NCI-H146 treated with DMSO at 0.1 percent for 48 hours (cell line): ENCODE data around the gene KCNK2.

Experiments
- DNase-seq: peaks from one replicate; lab custom pipeline; 2025; ENCODE audit not compliant: unreplicated experiment; lab: John Stamatoyannopoulos, UW

The KCNK2 gene

DNA sequence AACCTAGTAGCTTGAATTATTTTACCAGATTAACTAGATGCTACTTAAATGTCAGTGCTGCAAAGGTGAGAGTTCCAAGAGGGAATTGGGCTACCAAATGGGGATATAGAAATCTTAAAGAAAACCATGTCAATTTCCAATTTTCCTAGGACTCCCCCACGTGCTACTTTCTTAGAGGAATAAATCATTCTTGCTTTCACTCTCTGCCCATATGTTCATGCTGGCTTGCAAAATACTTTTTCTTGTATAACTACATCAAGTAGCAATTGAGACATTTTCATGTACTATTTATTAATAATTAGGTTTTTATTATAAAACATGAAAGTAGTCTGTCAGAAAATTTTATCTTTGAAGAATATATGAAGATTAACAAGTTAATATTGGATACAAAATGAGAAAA, 11.8 kb downstream of the KCNK2 start:
- DNase-seq, result no peak

DNA sequence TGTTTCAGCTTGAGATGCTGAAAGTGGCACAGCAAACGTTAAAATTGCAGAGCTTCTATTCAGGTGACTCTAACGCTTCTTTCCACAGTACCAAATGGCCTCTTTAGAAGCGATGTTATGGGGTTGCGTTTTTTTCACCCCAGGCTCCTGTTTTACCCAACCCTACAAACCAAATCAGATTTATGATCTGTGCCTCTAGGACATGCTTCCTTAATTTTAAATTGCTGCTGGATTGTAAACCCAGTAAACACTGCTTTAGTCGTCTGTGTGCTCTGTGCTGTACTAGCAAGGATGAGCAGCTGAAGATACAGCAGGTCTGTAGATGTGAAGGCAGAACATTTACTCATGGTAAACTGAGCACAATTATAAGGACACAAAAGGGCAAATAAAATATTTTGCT, 13.0 kb downstream of the KCNK2 start:
- no peak for DNase-seq

DNA sequence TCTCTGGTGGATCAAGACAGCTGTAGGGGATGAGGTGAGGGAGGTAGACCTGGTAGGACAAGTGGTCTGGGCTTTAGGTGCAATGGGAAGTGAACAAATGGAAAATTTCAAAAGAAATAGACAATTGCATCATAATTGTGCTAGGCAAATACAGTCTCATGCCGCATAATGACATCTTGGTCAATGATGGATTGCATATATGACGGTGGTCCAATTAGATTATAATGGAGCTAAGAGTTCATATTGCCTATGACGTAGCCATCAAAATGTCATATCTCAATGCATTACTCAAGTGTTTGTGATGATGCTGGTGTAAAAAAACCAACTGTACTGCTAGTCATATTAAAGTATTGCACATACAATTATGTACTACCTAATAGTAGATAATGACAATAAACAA, 19.0 kb downstream of the KCNK2 start:
- DNase-seq, result no peak

DNA sequence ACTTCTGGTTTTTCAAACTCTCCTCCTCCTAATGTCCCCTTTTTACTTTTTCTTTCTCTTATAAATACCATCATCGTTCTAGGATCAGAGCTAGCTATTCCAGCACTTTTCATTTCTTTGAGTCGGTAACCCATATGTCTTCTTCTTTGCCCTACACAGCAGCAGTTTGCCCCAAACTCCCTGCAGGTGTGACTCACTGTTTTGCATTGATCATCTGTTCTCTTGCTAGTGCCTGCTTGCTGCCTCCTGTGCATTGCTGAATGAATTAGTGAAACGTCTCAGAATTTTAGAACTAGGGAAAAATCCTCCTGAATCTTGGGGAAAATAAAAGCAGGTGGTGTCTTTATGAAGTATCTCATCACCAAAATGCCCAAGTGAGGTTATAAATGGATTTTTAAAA, 21.7 kb downstream of the KCNK2 start:
- peak; percentile 1 for DNase-seq

DNA sequence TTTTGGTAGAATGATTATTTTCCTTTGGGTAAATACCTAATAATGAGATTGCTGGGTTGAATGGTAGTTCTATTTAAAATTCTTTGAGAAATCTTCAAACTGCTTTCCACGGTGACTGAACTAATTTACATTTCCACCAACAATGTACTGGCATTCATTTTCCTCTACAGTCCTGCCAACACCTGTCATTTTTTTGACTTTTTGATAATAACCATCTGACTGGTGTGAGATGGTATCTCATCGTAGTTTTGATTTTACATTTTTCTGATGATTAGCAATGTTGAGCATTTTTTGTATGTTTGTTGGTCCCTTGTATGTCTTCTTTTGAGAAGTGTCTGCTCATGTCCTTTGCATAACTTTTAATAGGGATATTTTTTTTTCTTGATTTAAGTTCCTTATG, 23.5 kb downstream of the KCNK2 start:
- DNase-seq, result no peak

DNA sequence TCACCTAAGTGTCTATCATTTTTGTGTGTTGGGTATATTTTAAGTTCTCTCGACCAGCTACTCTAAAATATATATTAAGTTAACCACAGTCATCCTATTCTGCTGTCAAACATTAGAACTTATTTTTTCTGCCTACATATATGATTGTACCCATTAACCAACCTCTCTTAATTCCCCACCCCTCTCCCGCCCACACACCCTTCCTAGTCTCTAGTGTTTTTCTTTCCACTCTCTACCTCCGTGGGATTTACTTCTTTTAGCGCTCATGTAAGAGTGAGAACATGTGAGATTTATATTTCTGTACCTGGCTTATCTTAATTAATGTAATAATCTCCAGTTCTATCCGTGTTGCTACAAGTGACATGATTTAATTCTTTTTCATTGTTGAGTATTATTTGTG, 26.6 kb downstream of the KCNK2 start:
- no peak for DNase-seq

DNA sequence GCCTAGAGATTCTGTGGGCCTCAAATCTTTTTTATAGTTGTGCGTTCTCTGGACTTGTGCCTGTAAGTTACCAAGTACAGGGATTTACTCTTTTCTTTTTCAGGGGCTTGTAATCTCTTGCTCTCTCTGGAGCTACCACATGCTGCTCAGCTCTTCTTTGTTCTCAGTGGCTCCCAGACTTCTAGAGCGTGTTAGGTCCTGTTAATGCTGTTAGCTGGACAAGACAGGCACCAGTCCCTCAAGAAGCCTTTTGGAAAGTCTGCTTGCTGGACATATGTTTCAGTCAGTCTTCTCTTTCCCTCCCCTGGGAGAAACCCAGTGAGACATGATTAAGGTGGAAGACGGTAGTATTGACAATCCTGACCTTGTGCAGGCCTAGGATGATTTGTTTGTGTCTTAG, 29.4 kb downstream of the KCNK2 start:
- DNase-seq, result no peak

DNA sequence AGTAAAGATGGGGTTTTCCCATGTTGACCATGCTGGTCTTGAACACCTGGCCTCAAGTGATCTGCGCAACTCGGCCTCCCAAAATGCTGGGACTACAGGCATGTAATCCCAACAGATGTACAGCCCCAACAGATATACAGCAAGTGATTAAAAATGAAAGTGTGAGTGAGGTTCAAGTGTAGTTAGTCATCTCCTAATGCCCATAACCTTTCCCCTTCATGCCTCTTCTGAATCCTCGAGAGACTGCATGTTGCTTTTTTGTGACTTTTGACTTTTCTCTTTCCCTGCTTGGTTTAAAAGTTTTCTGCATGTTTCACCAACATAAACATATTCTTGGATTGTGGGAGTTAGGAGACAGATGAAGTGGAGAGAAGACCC, 31.2 kb downstream of the KCNK2 start:
- DNase-seq, result no peak

DNA sequence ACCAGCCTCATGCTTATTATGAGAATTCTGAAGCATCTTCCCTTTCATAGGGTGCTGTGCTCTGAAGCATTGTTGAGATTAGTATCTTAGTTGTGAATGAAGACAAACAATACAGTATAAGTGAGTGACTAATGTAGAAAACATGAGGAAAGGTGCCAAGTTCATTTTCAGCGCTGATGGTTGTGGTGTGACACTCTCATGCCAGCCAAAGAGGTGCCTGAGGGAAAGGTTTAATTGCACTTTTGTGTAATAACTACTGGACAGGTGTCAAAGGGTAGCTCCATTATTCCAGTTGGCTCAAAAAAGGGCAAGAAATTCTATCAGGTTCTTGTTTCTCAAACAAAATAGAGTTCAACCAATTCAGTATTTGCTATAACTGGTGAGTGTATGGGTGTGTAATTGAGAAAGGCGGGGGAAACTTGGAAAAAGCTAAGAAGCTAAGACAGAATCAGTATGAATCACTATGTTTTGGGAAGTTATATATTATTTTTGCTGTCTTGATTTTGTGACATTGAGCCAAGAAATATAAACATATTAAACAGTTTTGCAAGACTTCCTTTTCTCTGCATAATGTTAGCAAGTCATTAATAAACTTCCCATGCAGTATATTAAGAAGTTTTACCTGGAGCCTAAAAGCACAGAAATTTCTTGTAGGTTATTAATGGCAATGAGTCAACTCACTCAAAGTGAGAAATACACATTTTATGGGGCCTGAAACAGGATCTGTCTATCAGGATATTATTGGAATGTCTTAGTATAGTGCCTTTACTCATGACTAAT, 31.8 kb downstream of the KCNK2 start:
- peak; percentile 32 for DNase-seq

DNA sequence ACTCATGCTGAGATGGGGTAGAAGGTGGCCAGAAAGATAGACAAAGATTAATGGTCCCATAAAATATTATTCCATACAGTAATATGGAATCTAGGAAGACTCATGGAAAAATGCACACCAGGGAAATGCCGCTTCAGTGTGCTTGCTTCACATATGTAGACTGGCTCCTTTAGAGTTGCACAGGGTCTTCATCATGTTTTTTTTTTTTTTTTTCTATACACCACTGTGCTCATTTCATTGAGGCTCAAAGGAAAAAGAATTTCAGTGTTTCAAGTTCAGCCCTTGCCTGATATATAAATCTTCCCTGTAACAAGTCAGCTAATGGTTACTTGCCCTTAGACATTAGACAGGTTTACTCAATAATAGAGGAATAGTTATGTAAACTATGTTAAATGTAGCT, 33.2 kb downstream of the KCNK2 start:
- no peak for DNase-seq

DNA sequence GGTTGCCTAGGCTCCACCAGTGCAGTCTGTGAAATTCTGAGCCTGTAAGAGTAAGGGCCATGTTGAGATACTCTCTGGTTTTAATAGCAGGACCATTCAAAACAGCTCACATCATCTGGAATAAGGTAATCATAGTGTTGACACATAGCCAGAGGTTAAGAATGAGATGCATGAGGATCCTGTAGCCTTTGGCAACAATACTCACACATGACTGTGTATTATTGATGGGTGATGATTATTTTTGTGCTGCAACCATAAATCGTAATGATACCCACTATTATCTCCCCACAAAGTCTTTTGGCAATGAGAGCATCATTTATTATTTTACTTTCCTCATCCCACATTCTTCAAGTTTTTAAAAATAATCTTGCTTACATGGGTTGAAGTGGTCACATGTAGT, 35.5 kb downstream of the KCNK2 start:
- DNase-seq, result no peak

DNA sequence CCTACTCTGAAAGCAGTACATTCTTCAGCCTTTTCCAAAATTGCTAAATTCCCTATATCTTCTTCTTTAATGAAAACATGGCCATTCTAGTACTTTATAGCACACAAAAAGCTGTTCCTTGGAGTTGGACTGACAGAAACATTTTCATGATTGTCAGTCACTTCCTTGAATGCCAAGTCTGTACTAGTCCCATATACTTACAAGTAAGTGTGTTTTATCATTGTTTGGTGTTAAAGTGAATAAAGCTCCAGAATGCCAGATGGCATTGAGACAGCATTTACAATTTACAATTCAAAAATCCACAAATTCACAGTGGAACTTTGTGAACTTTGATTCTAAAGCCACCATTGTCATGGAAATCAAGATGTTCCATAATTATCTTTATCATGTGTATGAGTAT, 36.5 kb downstream of the KCNK2 start:
- DNase-seq, result no peak

DNA sequence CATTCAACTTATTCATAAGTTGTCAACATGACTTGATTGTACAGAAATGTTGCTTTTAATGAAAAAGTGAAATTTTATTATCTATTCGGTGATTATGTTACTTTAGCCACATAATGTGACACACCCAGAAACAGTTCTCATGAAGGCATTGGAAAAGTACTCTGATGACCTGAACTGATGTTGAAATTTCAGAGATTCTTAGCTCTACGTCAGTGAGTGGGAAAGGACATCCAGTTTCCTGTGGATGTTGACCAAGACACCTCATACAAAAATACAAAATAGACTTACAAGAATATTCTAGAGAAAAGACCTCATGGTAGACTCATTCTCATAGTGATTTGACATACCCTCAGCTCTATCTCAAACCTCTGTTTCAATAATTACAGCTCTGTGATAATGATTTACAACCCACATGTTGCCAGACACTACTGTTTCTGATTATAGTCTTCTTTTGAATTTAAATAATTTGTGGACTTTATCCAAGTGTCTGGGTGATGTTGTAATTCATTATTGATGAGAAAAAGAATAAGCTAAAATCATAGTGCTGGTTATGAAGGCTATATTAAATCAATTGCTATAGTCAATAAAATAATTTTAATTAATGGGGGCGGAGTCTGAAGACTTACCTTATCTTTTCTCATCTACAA, 37.3 kb downstream of the KCNK2 start:
- no peak for DNase-seq

DNA sequence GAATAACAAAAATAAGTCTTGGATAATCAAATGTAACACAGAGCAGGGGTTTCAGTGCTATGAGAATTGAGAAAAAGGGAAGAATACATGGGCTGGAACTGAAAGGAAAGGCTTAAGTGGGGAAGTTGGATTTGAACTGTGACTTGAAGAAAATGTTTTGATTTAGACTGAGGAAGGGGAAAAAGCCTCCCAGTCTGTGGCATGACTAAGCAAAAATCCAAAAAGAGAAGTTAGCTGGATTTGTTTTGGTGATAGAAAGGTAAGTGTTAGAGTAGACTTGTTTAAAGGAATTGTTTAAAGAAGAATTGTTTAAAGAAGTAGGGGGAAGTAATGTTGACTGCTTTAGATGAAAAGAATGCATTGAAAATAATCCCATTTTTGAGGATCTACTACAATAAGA, 46.0 kb downstream of the KCNK2 start:
- no peak for DNase-seq

DNA sequence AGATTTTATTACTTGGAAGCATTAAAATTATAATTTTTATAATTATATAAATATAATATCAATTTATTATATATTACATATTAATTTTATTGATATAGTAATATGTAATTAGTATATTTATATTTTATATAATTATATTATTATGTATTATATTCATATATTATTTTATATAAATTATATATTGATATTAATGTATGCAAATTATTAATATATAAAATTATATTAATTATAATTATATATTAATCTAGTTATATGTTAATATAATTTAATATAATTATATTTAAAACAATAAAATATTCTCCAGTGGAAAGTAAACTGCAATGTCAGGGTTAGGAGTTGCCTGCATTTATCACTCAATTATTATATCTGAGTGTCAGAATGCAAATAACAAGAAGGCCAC, 48.8 kb downstream of the KCNK2 start:
- DNase-seq, result no peak

DNA sequence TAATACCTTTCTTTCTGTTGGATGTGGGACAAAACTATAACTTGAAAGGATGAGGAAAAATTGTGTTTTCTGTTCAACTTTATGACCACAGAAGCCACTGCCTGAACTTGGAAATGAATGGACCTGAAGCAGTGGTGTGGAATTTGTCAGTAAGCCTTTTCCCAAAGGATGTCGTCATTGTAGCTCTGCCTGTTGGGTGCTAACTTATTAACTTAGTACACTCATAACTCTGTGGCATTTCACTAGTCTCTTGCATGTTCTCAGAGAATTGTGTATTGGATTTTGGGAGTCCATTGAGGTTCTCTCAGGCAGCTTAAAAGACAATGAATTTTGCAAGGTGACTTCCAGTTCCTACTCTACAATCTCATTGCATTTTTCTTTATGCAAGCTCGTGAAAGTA, 49.6 kb downstream of the KCNK2 start:
- DNase-seq, result no peak

DNA sequence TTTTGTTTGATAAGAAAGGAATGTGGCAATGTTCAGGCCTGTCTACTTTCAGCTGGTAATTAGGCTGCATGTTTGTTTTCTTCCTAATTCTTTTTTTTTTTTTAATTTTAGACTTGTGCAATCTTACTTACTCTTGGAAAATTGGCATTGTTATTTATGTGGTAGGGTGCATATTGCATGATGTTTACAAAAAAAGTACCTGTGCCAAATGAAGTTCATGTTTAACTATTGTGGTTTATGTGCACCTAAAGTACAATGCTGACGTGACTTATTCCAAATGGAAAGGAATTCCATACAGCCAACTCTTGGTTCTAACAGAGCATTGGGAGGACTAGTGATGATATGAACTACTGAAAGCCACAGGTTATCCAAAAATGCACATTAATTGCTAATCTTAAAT, 51.0 kb downstream of the KCNK2 start:
- no peak for DNase-seq

DNA sequence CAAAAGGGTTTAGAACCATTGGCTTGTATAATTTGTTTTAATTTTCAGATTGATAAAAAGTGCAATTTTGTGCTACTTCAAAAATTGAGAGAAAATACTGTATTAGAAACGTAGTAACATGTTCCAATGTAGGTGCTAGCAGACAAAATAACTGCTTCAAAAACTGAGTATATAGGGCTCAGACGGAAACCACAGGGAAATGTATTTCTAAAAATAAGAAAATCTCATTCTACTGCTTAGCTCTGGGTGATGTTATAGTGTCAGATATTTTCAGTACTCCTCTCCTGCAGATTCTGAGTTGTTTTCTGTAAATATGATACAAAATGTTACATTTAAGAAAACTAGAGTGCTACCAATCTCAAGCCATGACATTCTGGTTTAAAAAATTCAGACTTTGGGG, 55.4 kb downstream of the KCNK2 start:
- no peak for DNase-seq

DNA sequence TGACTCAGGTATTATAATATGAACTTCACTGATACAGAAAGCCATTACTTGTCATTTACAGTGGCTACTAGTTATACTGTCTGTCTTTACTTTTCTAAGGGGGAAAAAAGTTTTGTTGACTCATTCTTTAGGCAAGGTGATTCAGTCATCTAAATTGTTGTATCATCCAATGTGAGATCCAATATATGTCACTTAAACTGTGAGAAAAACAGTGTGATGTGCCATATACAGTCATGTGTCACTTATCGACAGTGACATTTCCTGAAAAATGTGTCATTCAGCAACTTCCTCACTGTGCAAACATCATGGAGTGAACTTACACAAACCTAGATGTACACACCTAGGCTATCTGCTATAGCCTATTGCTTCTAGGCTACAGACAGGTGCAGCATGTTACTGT, 57.6 kb downstream of the KCNK2 start:
- DNase-seq, result no peak

DNA sequence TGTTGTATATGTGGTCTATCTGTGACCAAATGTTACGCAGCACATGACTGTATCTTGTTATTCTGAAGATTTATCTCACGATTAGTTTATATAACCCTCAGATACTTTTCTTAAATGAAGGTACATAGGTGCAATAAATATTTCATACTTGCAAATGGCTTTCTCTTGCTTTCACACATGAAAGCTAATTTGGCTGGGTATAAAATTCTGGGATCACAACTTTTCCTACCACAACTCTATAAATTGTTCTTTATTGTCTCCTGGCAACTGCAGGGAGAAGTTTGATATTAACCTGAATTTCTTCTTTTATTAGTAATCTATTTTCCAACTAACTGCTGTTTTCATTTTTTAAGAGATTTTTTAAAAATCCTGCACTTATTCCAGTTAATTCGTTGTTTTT, 58.9 kb downstream of the KCNK2 start:
- DNase-seq, result no peak

DNA sequence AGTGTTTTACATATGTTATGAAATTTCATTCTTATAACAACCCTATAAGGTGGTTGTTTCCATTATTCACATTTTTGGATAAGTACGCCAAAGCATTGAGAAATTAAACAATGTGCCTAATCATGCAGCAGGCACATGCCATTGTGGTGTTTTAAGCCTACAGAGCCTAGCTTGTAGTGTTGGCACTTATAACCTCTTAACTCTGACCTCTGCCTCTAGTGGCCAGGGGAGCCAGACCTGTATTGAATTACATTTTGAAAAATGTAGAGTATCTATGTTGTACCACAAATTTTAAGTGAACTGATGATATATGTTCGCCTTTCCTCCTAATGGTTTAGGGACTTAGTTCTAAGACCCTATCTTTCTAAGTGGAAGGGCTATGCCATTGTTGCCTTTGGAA, 61.0 kb downstream of the KCNK2 start:
- DNase-seq, result no peak

DNA sequence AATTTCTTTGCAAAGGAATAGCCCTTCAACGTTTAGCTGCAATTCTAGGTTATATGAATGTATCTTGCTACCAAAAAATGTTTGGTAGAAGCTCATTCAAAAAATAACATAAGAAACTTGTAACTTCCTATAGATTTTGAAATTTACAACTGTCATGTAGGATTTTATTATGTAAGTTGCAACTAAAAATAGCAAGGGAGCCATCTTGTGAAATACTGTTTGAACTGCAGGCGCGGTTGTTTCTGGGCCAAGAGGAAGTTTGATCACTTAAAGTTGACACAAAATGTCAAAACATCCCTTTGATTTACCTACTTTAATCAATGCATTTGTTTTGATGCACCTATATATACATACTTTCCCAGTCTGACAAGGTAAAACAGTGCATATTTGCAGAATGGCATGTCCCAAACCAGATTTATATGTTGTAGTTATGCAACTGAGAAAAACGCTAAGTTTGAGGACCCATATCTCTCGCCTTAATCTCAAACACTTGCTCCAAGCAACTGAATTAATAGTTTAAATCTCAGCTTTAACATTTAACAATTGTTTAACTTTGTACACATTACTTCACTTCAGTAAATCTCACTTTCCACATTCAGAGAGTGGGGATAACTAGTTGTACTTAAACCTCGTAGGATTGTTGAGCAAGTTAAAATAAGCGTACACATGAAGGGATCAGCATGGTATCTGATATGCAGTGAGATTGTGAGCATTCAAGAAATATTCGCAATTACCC, 63.9 kb downstream of the KCNK2 start:
- DNase-seq, result no peak
